Mesodermal cell (in vitro differentiated cells): ENCODE data around the gene DPF3.

Experiments used
- H3K27ac ChIP-seq: 2 replicates; pipeline ENCODE4 v1.7.0; 2013; ENCODE audit warnings: mild to moderate bottlenecking, low read depth, low read length, moderate library complexity; ENCODE audit not compliant: severe bottlenecking
- H3K36me3 ChIP-seq: 2 replicates; pipeline ENCODE4 v1.7.1; 2013; ENCODE audit warnings: mild to moderate bottlenecking, low read length, moderate library complexity; ENCODE audit not compliant: control insufficient read depth, insufficient read depth
- H3K4me1 ChIP-seq: one replicate; pipeline ENCODE4 v1.7.1; 2013; ENCODE audit warnings: mild to moderate bottlenecking, low read length; ENCODE audit not compliant: insufficient read depth, control insufficient read depth, poor library complexity, severe bottlenecking
- H3K4me3 ChIP-seq: 2 replicates; pipeline ENCODE4 v1.7.0; 2013; ENCODE audit warnings: low read length, control low read depth, mild to moderate bottlenecking; ENCODE audit not compliant: insufficient read depth, poor library complexity, severe bottlenecking; ENCODE audit errors: extremely low read depth
- H3K9me3 ChIP-seq: 2 replicates; pipeline ENCODE4 v1.7.1; 2013; ENCODE audit warnings: mild to moderate bottlenecking, low read length, moderate library complexity; ENCODE audit not compliant: control insufficient read depth
- WGBS, 2 experiments: methylation state at CpG; one replicate each; pipeline ENCODE4 v1.1.5; 2013; ENCODE audit warnings: missing lambda C conversion rate in 2 of 2; ENCODE audit not compliant: insufficient coverage in 2 of 2; 5-methylcytosine and 5-hydroxymethylcytosine counted together

Gene DPF3

GRCh38 chr14:72925171-72925759 lies 31.4 kb upstream of the DPF3 start:
- H3K4me1 ChIP-seq, result no peaks in the 10 kb centered on the region
- WGBS, 2 experiments, result 95 to 96% methylated on average over 19 to 22 of the region's 22 CpGs
- no peak overlapping the region for H3K4me3 ChIP-seq
- H3K9me3 ChIP-seq, result no peaks in the 10 kb centered on the region
- H3K36me3 ChIP-seq, result peaks cover 14% of the 10 kb centered on the region
- no peak overlapping the region for H3K27ac ChIP-seq

GRCh38 chr14:72924337-72924736 lies 30.4 kb upstream of the DPF3 start:
- Histone ChIP-seq H3K9me3 (no peaks in the 10 kb centered on the region), H3K27ac (no peak overlapping the region), H3K4me3 (no peak overlapping the region), H3K36me3 (peaks cover 8% of the 10 kb centered on the region), H3K4me1 (no peaks in the 10 kb centered on the region)
- WGBS, 2 experiments, result 92 to 94% methylated on average over 3 to 5 of the region's 5 CpGs

- H3K9me3 ChIP-seq, result no peaks in the 10 kb centered on the region
- no peaks in the 10 kb centered on the region for H3K4me1 ChIP-seq
- H3K36me3 ChIP-seq, result no peaks in the 10 kb centered on the region
- H3K4me3 ChIP-seq, result no peak overlapping the region
- no peak overlapping the region for H3K27ac ChIP-seq
Measured at GRCh38 chr14:72921396-72921795, 27.5 kb upstream of the DPF3 start.

GRCh38 chr14:72920008-72920407 lies 26.1 kb upstream of the DPF3 start:
- Histone ChIP-seq H3K4me1 (no peaks in the 10 kb centered on the region), H3K27ac (no peak overlapping the region), H3K36me3 (no peaks in the 10 kb centered on the region), H3K4me3 (no peak overlapping the region), H3K9me3 (no peaks in the 10 kb centered on the region)
- WGBS, 2 experiments, result 60% methylated on average over 1 of the region's 2 CpGs; no CpG with 5 or more reads in 1 of the 2 experiments

- Histone ChIP-seq H3K9me3 (no peaks in the 10 kb centered on the region), H3K4me1 (no peaks in the 10 kb centered on the region), H3K27ac (peak overlapping the region; percentile 16), H3K36me3 (no peaks in the 10 kb centered on the region), H3K4me3 (no peak overlapping the region)
- WGBS, 2 experiments, result 76 to 79% methylated on average over 6 to 7 of the region's 9 CpGs
Measured at GRCh38 chr14:72917094-72917802, 23.3 kb upstream of the DPF3 start.

- WGBS, 2 experiments, result 82 to 83% methylated on average over 5 of the region's 6 CpGs
- Histone ChIP-seq H3K4me3 (no peak overlapping the region), H3K27ac (no peak overlapping the region), H3K9me3 (no peaks in the 10 kb centered on the region), H3K4me1 (no peaks in the 10 kb centered on the region), H3K36me3 (no peaks in the 10 kb centered on the region)
Measured at GRCh38 chr14:72916174-72916573, 22.3 kb upstream of the DPF3 start.

- Histone ChIP-seq H3K9me3 (no peaks in the 10 kb centered on the region), H3K27ac (no peak overlapping the region), H3K36me3 (no peaks in the 10 kb centered on the region), H3K4me1 (peaks cover 4% of the 10 kb centered on the region), H3K4me3 (no peak overlapping the region)
- 86 to 87% methylated on average over 1 of the region's 2 CpGs for WGBS, 2 experiments
Measured at GRCh38 chr14:72913809-72914208, 19.9 kb upstream of the DPF3 start.

- Histone ChIP-seq H3K4me1 (peaks cover 33% of the 10 kb centered on the region), H3K4me3 (no peak overlapping the region), H3K36me3 (no peaks in the 10 kb centered on the region), H3K27ac (no peak overlapping the region), H3K9me3 (no peaks in the 10 kb centered on the region)
- 94 to 99% methylated on average over 5 of the region's 5 CpGs for WGBS, 2 experiments
Measured at GRCh38 chr14:72909163-72909562, 15.3 kb upstream of the DPF3 start.

- H3K27ac ChIP-seq, result peak overlapping the region; percentile 29
- H3K4me3 ChIP-seq, result no peak overlapping the region
- peaks cover 33% of the 10 kb centered on the region for H3K4me1 ChIP-seq
- WGBS, 2 experiments, result 0% methylated on average over 1 of the region's 5 CpGs
- H3K36me3 ChIP-seq, result no peaks in the 10 kb centered on the region
- H3K9me3 ChIP-seq, result no peaks in the 10 kb centered on the region
Measured at GRCh38 chr14:72907886-72908285, 14.0 kb upstream of the DPF3 start.

- no peaks in the 10 kb centered on the region for H3K36me3 ChIP-seq
- H3K4me1 ChIP-seq, result peaks cover 33% of the 10 kb centered on the region
- no peak overlapping the region for H3K27ac ChIP-seq
- H3K9me3 ChIP-seq, result no peaks in the 10 kb centered on the region
- no CpG with 5 or more reads among the region's 1 CpG for WGBS, 2 experiments
- no peak overlapping the region for H3K4me3 ChIP-seq
Measured at GRCh38 chr14:72906879-72907278, 13.0 kb upstream of the DPF3 start.

- H3K36me3 ChIP-seq, result no peaks in the 10 kb centered on the region
- no peak overlapping the region for H3K27ac ChIP-seq
- WGBS, 2 experiments, result 61 to 71% methylated on average over 2 to 3 of the region's 3 CpGs
- no peaks in the 10 kb centered on the region for H3K9me3 ChIP-seq
- H3K4me3 ChIP-seq, result no peak overlapping the region
- H3K4me1 ChIP-seq, result peaks cover 33% of the 10 kb centered on the region
Measured at GRCh38 chr14:72906316-72906715, 12.4 kb upstream of the DPF3 start.
